ENCODE measurements around the gene SCMH1. TPM values are rescaled to one million over a fixed set of nuclear protein-coding genes. Genes with fewer than 3 reads are reported as not detected.

SCMH1 gene
- total RNA-seq, 4 donors from 2014 or later, result 27.1 to 116 (median 52.9) TPM

DNA sequence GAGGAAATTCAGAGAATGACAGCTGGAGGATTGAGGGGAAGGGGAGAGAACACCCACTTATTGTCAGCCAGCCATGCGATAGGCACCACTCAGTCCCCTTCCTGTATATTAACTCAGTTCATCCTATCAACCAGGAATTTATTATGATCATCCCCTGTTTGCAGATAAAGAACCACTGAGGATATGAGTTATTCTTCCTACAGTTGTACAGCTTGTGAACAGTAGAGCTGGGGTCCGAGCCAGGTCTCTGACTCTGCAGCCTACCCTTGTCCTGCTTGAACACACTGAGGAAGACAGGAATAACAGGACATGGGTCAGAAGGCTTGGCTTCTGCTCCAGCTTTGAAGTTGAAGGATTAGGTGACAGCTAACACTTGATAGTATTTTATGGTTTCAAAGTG lies 42.0 kb upstream of the SCMH1 start:
- H3K36me3 ChIP-seq, result no peaks in the 10 kb centered on the region
- no peak overlapping the region for H3K27ac ChIP-seq
- H3K4me3 ChIP-seq, result no peak overlapping the region
- DNase-seq, result no peak
- no peaks in the 10 kb centered on the region for H3K4me1 ChIP-seq
- H3K27me3 ChIP-seq, result no peaks in the 10 kb centered on the region
- H3K9me3 ChIP-seq, result no peaks in the 10 kb centered on the region
- no peak for TF ChIP-seq POLR2A (IDR thresholded peaks at IDR 0.05)

DNA sequence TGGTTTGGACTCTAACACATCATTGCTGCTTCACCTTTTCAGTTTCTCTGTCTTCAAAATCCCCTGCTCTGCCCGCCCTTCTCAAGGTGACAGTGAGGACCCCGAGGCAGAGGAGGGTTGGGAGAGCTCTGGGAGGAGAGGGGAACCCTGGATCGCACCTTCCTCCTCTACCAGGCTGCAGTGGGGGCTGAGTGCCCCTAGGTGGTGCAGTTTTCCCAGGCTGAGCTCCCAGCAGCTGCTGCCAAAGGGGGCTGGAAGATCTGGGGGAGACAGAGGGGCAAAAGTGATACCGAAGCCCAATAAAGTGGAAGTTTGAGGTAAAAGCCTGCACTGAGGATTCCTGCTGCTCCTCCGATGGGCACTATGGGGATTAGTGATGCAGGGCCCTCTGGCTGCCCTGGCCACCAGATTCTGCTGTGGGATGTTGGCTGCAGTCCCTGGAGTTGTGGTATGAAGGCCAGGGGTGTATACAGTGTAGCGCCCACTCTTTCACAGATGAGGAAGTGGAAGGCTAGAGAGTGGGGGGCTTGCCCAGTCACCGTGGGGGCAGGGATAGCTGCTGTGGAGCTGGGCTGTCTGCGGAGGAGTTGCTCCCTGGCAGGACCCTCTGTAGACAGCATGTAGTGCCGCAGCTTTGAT lies 40.7 kb upstream of the SCMH1 start:
- no peaks in the 10 kb centered on the region for H3K27me3 ChIP-seq
- DNase-seq, result no peak
- no peaks in the 10 kb centered on the region for H3K9me3 ChIP-seq
- H3K4me1 ChIP-seq, result no peaks in the 10 kb centered on the region
- H3K4me3 ChIP-seq, result no peak overlapping the region
- no peak overlapping the region for H3K27ac ChIP-seq
- H3K36me3 ChIP-seq, result no peaks in the 10 kb centered on the region
- TF ChIP-seq CTCF (IDR thresholded peaks at IDR 0.05), result peak in 5 of 6 experiments; percentile 12 to 63 (median 60)
- no peak for TF ChIP-seq POLR2A (IDR thresholded peaks at IDR 0.05)

GRCh38 chr1:41281334-41281733 lies 39.2 kb upstream of the SCMH1 start:
- no peaks in the 10 kb centered on the region for H3K4me1 ChIP-seq
- TF ChIP-seq CTCF (IDR thresholded peaks at IDR 0.05) (no peak), POLR2A (IDR thresholded peaks at IDR 0.05) (no peak)
- no peaks in the 10 kb centered on the region for H3K36me3 ChIP-seq
- H3K27me3 ChIP-seq, result no peaks in the 10 kb centered on the region
- H3K4me3 ChIP-seq, result no peak overlapping the region
- no peak overlapping the region for H3K27ac ChIP-seq
- no peak for DNase-seq
- no peaks in the 10 kb centered on the region for H3K9me3 ChIP-seq

DNA sequence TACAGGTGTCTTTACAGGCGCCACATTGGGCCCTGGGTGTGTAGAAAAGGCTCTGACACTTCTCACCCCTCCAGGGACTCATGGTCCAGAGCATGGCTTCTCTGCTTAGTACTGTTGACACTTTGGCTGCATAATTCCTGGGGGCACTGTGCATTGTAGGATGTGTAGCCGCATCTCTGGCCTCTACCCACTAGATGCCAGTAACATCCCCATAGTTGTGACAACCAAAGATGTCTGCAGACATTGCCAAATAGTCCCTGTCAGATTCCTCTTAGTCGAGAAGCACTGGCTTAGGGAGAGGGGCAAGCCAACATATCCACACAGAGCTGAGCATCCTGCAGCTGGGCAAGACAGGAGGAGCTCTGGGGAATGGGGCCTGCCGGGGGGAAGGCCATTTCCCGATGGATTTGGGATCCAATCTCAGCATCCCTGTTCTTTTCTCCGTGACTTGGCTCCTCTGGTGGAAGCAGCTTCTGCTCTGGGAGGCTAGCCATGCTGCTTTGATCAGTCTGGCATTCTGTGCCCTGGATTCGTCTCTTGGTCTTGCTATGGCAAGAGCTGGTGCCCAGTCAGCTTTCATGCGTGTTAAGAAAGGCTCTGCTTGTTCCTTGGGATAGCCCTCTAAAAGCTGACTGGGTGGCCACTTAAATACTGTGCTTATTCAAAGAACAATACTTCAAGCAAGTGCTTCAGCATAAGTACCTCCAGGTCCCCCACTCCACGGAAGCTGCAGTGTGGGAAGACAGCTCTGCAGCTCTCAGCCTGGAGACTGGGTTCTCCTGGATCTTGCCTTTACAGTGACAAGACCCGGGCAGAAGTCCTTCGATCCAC lies 38.3 kb upstream of the SCMH1 start:
- no peak overlapping the region for H3K4me3 ChIP-seq
- no peak overlapping the region for H3K27ac ChIP-seq
- no peaks in the 10 kb centered on the region for H3K4me1 ChIP-seq
- no peak for DNase-seq
- no peak for TF ChIP-seq CTCF (IDR thresholded peaks at IDR 0.05)
- no peaks in the 10 kb centered on the region for H3K9me3 ChIP-seq
- no peaks in the 10 kb centered on the region for H3K36me3 ChIP-seq
- no peaks in the 10 kb centered on the region for H3K27me3 ChIP-seq

DNA sequence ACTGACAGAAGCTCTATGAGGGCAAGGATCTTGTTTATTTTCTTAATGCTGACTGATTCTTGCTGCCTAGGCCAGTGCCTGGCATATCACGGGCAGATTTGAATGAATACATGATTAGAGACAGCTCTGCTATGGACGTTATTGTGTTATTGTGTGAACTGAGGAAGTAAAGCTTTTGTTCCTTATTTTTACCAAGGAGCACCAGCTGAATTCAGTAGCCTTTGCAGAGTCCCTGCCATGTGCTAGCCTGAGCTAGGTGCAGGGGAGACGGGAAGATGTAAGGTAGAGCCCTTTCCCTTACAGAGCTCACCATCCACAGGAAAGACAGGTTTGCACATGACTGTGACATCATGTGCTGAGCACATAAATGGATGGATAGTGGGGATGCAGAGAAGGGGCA lies 36.0 kb upstream of the SCMH1 start:
- TF ChIP-seq POLR2A (IDR thresholded peaks at IDR 0.05) (no peak), CTCF (IDR thresholded peaks at IDR 0.05) (no peak)
- no peak overlapping the region for H3K4me3 ChIP-seq
- no peaks in the 10 kb centered on the region for H3K36me3 ChIP-seq
- no peaks in the 10 kb centered on the region for H3K9me3 ChIP-seq
- H3K4me1 ChIP-seq, result no peaks in the 10 kb centered on the region
- H3K27ac ChIP-seq, result no peak overlapping the region
- H3K27me3 ChIP-seq, result no peaks in the 10 kb centered on the region
- no peak for DNase-seq

DNA sequence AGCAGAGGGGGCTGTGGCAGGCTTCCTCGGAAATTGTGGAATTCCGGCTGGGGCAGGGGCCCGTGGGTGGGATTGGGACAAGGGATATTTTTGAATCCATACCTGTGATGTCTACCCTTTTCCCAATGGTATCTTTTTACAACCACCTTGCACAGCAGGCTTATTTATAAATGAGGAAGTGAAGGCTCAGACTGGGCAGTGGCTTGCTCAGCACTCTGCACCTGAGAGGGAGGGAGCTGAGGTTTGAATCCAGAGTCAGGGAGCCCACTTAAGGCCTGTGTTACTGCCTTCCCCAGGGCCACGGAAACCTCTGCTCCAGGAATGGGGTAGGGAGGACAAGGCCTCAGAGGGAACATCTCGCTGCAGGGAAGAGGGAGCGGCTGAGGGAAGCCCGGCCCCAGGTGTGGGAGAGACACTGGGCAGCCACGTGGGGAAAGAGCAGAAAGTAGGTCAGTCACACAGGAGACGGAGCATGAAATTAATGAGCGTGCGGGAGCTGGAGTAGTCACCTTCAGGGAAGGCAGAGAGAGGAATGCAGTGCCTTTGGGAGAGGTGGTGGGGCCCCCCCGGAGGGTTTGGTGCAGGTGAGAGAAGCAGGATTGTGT lies 35.4 kb upstream of the SCMH1 start:
- no peak overlapping the region for H3K27ac ChIP-seq
- H3K36me3 ChIP-seq, result no peaks in the 10 kb centered on the region
- no peaks in the 10 kb centered on the region for H3K27me3 ChIP-seq
- H3K4me1 ChIP-seq, result no peaks in the 10 kb centered on the region
- H3K4me3 ChIP-seq, result no peak overlapping the region
- no peaks in the 10 kb centered on the region for H3K9me3 ChIP-seq
- DNase-seq, result no peak
- TF ChIP-seq CTCF (IDR thresholded peaks at IDR 0.05), result no peak
- no peak for TF ChIP-seq POLR2A (IDR thresholded peaks at IDR 0.05)
